IMR-90 (cell line): ENCODE measurements around the gene EEF2K. TPM values are rescaled to one million over a fixed set of nuclear protein-coding genes. Genes with fewer than 3 reads are reported as not detected.

Source experiments
- ATAC-seq: fragments of 200-7000 bp; cut with Tn5 transposase; 2 replicates; pipeline ENCODE4 v1.9.1; 2020; ENCODE audit warnings: low read depth, mild to moderate bottlenecking, moderate library complexity
- BruUV-seq: library from RNA; stranded (reverse); fragments of 400-500 nt; replicated peaks from 2 replicates; lab custom pipeline; 2021; lab: Mats Ljungman, UMichigan
- CTCF ChIA-PET: fragments of 300-600 bp; formaldehyde crosslinking; extraction: SDS; loops from one replicate; lab custom pipeline; 2021; ENCODE audit warnings: antibody characterized with exemption; lab: Yijun Ruan, JAX
- POLR2A ChIA-PET: fragments of 300-600 bp; sonication (Branson Sonifier 250); formaldehyde crosslinking; loops from one replicate; lab custom pipeline; 2022; ENCODE audit warnings: antibody characterized with exemption; ENCODE audit not compliant: unreplicated experiment; lab: Charles Lee
- DNase-seq: peaks from one replicate; pipeline ENCODE4 v3.0.0; 2013
- H2AFZ ChIP-seq: replicated peaks from 2 replicates; pipeline ENCODE3; 2013; ENCODE audit warnings: low read length, mild to moderate bottlenecking; ENCODE audit not compliant: poor library complexity
- H2AK5ac ChIP-seq: 2 replicates; pipeline ENCODE4 v1.6.1; 2013; ENCODE audit warnings: low read depth, low read length, inconsistent platforms
- H2AK9ac ChIP-seq: replicated peaks from 2 replicates; pipeline ENCODE3; 2013; ENCODE audit warnings: mild to moderate bottlenecking, low read depth, low read length, moderate library complexity; ENCODE audit not compliant: poor library complexity
- H2BK120ac ChIP-seq: 2 replicates; pipeline ENCODE4 v1.6.1; 2013; ENCODE audit warnings: low read depth, low read length, inconsistent platforms
- H2BK15ac ChIP-seq: 3 replicates; pipeline ENCODE4 v1.6.1; 2013; ENCODE audit warnings: low read depth, low read length, inconsistent platforms
- H2BK20ac ChIP-seq: 2 replicates; pipeline ENCODE4 v1.6.1; 2013; ENCODE audit warnings: low read depth, mild to moderate bottlenecking, inconsistent platforms, low read length, moderate library complexity
- H2BK5ac ChIP-seq: 2 replicates; pipeline ENCODE4 v1.6.1; 2013; ENCODE audit warnings: mild to moderate bottlenecking, low read depth, low read length, inconsistent platforms; ENCODE audit not compliant: poor library complexity, severe bottlenecking
- H3K14ac ChIP-seq: replicated peaks from 2 replicates; pipeline ENCODE4 v1.6.1; 2013; ENCODE audit warnings: low read depth, low read length, inconsistent platforms
- H3K18ac ChIP-seq: 2 replicates; pipeline ENCODE4 v1.6.1; 2013; ENCODE audit warnings: low read depth, low read length, control low read depth
- H3K23ac ChIP-seq: 2 replicates; pipeline ENCODE4 v1.6.1; 2013; ENCODE audit warnings: low read depth, low read length, inconsistent platforms
- H3K27ac ChIP-seq: 2 replicates; pipeline ENCODE4 v1.5.1; 2013; ENCODE audit warnings: mild to moderate bottlenecking, control low read depth, low read length; ENCODE audit not compliant: insufficient read depth
- H3K27me3 ChIP-seq: 2 replicates; pipeline ENCODE4 v1.6.1; 2013; ENCODE audit warnings: low read length; ENCODE audit not compliant: control insufficient read depth, insufficient read depth
- H3K36me3 ChIP-seq: 2 replicates; pipeline ENCODE4 v1.6.1; 2013; ENCODE audit warnings: low read length, mixed read lengths; ENCODE audit not compliant: control insufficient read depth, insufficient read depth
- H3K4ac ChIP-seq: 2 replicates; pipeline ENCODE4 v1.6.1; 2013; ENCODE audit warnings: low read depth, low read length, inconsistent platforms
- H3K4me1 ChIP-seq: 2 replicates; pipeline ENCODE4 v1.6.1; 2013; ENCODE audit warnings: low read length, mixed read lengths; ENCODE audit not compliant: control insufficient read depth, insufficient read depth
- H3K4me2 ChIP-seq: 2 replicates; pipeline ENCODE4 v1.6.1; 2013; ENCODE audit warnings: low read depth, mild to moderate bottlenecking, control low read depth, low read length, moderate library complexity
- H3K4me3 ChIP-seq: 2 replicates; pipeline ENCODE4 v1.5.1; 2013; ENCODE audit warnings: low read depth, mild to moderate bottlenecking, control low read depth, low read length, moderate library complexity; ENCODE audit not compliant: insufficient read depth
- H3K56ac ChIP-seq: 2 replicates; pipeline ENCODE4 v1.6.1; 2013; ENCODE audit warnings: low read length, inconsistent platforms; ENCODE audit not compliant: insufficient read depth; ENCODE audit errors: extremely low read depth
- H3K79me1 ChIP-seq, 2 experiments: 2 replicates each; pipeline ENCODE4 v1.6.1; 2013; ENCODE audit warnings: low read length in 2 of 2, inconsistent platforms in 1 of 2, low read depth in 1 of 2
- H3K9ac ChIP-seq: 2 replicates; pipeline ENCODE4 v1.6.1; 2013; ENCODE audit warnings: low read depth, low read length, control low read depth
- H3K9me1 ChIP-seq: 2 replicates; pipeline ENCODE4 v1.6.1; 2013; ENCODE audit warnings: low read length, inconsistent platforms; ENCODE audit not compliant: insufficient read depth
- H3K9me3 ChIP-seq: 2 replicates; pipeline ENCODE4 v1.6.1; 2013; ENCODE audit warnings: low read length; ENCODE audit not compliant: control insufficient read depth, insufficient read depth
- H4K20me1 ChIP-seq: 2 replicates; pipeline ENCODE4 v1.6.1; 2013; ENCODE audit warnings: low read length, inconsistent platforms; ENCODE audit not compliant: insufficient read depth
- H4K5ac ChIP-seq: 2 replicates; pipeline ENCODE4 v1.6.1; 2013; ENCODE audit warnings: mild to moderate bottlenecking, low read depth, low read length, control low read depth
- H4K8ac ChIP-seq, 2 experiments: 2 replicates each; pipeline ENCODE4 v1.6.1; 2013; ENCODE audit warnings: low read depth in 2 of 2, low read length in 2 of 2, control low read depth in 1 of 2, inconsistent platforms in 1 of 2
- H4K91ac ChIP-seq: 2 replicates; pipeline ENCODE4 v1.6.1; 2013; ENCODE audit warnings: low read depth, low read length, inconsistent platforms; ENCODE audit not compliant: insufficient read depth
- CEBPB ChIP-seq: IDR thresholded peaks from 2 replicates; pipeline ENCODE4 v1.6.1; 2012; ENCODE audit warnings: low read depth, low read length, improper control_type of control experiment
- ELK1 ChIP-seq: fragments of 150-350 bp; IDR thresholded peaks from 2 replicates; pipeline ENCODE4 v1.6.1; 2016; ENCODE audit warnings: low read depth, mild to moderate bottlenecking, low read length, moderate library complexity, borderline replicate concordance
- MAZ ChIP-seq: IDR thresholded peaks from 2 replicates; pipeline ENCODE4 v1.6.1; 2012; ENCODE audit warnings: low read depth, mild to moderate bottlenecking, low read length, improper control_type of control experiment, moderate library complexity, borderline replicate concordance
- MXI1 ChIP-seq: IDR thresholded peaks from 2 replicates; pipeline ENCODE4 v1.6.1; 2012; ENCODE audit warnings: low read depth, mild to moderate bottlenecking, low read length, moderate library complexity, borderline replicate concordance
- NFE2L2 ChIP-seq: fragments of 150-350 bp; IDR thresholded peaks from 2 replicates; pipeline ENCODE4 v1.6.1; 2016; ENCODE audit warnings: low read depth, mild to moderate bottlenecking, low read length
- RAD21 ChIP-seq: IDR thresholded peaks from 2 replicates; pipeline ENCODE4 v1.6.1; 2012; ENCODE audit warnings: low read length, improper control_type of control experiment
- RCOR1 ChIP-seq: IDR thresholded peaks from 2 replicates; pipeline ENCODE4 v1.6.1; 2012; ENCODE audit warnings: mild to moderate bottlenecking, low read length, improper control_type of control experiment; ENCODE audit not compliant: insufficient replicate concordance
- USF2 ChIP-seq: fragments of 150-350 bp; IDR thresholded peaks from 2 replicates; pipeline ENCODE4 v1.6.1; 2017; ENCODE audit warnings: mild to moderate bottlenecking, antibody characterized with exemption, low read length, low read depth
- WGBS, 2 experiments: methylation state at CpG; one replicate each; pipeline versions ENCODE4 v1.1.5 to v1.1.7; 2013; ENCODE audit warnings: missing lambda C conversion rate in 2 of 2; ENCODE audit not compliant: insufficient read length in 1 of 2; ENCODE audit errors: extremely low coverage in 2 of 2; 5-methylcytosine and 5-hydroxymethylcytosine counted together
- dilution Hi-C: fragments of 300-500 bp; cut with HindIII; formaldehyde crosslinking; loops from one replicate; pipeline ENCODE4 v1.14.3; 2018; ENCODE audit warnings: low sequenced_read_pairs; ENCODE audit not compliant: unreplicated experiment
- in situ Hi-C: fragments of 300-500 bp; cut with MboI; formaldehyde crosslinking; loops from 3 replicates; pipeline ENCODE4 v1.14.3; 2019; ENCODE audit warnings: low sequenced_read_pairs, inconsistent platforms, mixed read lengths
- intact Hi-C: fragments of 100-400 bp; cut with micrococcal nuclease; formaldehyde crosslinking; loops from 2 replicates; pipeline ENCODE4 v1.10.0; 2022
- polyA plus RNA-seq, 3 experiments: library from polyadenylated mRNA; depleted of rRNA; stranded (reverse); fragments of >200 nt; gene quantifications; 2 replicates each; pipeline ENCODE4 v1.2.3, GENCODE V29; 2012; ENCODE audit warnings: low replicate concordance in 1 of 3
- total RNA-seq: library from RNA; depleted of rRNA; stranded (reverse); fragments of >200 nt; gene quantifications from 2 replicates; pipeline ENCODE4 v1.2.3, GENCODE V29; 2012

Gene EEF2K
- total and polyA plus RNA-seq, 2 of the 4 experiments (the other 2 are of a cell fraction) = 9.7 to 16.5 TPM

GRCh38 chr16:22205577-22206012, 483 bp upstream of the EEF2K start (continued):
- no peak for TF ChIP-seq RAD21

- CTCF ChIA-PET = interaction anchor here (2.3 kb wide), 1 partner anchor 94 kb away, joined by 7 read pairs; no protein-coding TSS in a partner anchor
- Histone ChIP-seq H3K14ac (peak overlapping the region; percentile 71), H3K9me1 (peaks cover 6% of the 10 kb centered on the region), H3K4ac (peak overlapping the region; percentile 68), H3K4me2 (peak overlapping the region; percentile 82), H3K9ac (peak overlapping the region; percentile 73), H2BK120ac (no peak overlapping the region), H3K27ac (peak overlapping the region; percentile 71), H3K36me3 (peaks cover 3% of the 10 kb centered on the region; the same call in 1 of the 2 replicates), H2BK5ac (peak overlapping the region; percentile 63), H4K91ac (peak overlapping the region; percentile 1; the same call in 1 of the 2 replicates), H3K9me3 (no peaks in the 10 kb centered on the region), H3K79me1 (peaks cover 24 to 54% of the 10 kb centered on the region in 2 experiments), H4K20me1 (peaks cover 35% of the 10 kb centered on the region), H3K23ac (peak overlapping the region; percentile 44), H3K56ac (peak overlapping the region; percentile 78), H2AK5ac (peak overlapping the region; percentile 9; the same call in 1 of the 2 replicates), H3K4me3 (peak overlapping the region; percentile 73), H3K27me3 (no peaks in the 10 kb centered on the region), H4K5ac (no peak overlapping the region), H2AFZ (peak overlapping the region; percentile 96), H4K8ac (peak overlapping the region in 1 of 2 experiments; percentile 24; a peak in 1 of 4 replicates), H3K4me1 (peaks cover 7% of the 10 kb centered on the region; the same call in 1 of the 2 replicates), H2AK9ac (peak overlapping the region; percentile 83), H2BK20ac (no peak overlapping the region), H3K18ac (peak overlapping the region; percentile 3; the same call in 1 of the 2 replicates), H2BK15ac (no peak overlapping the region)
- 2% methylated on average over 14 of the region's 35 CpGs; no CpG with 5 or more reads in 1 of the 2 experiments for WGBS, 2 experiments
- intact Hi-C loops = loop anchor here (1.0 kb wide), 2 partner anchors 8 to 90 kb away; partner anchors contain the start of gene POLR3E
- TF ChIP-seq CEBPB = no peak
- peak; percentile 81 for TF ChIP-seq RCOR1
- TF ChIP-seq MAZ = 0 out of 2 replicates have a peak, but pooled peaks have one; percentile 24
- TF ChIP-seq NFE2L2 = no peak
- TF ChIP-seq USF2 = no peak
- TF ChIP-seq MXI1 = 0 out of 2 replicates have a peak, but pooled peaks have one; percentile 11
- TF ChIP-seq ELK1 = no peak
- dilution Hi-C loops = no loop called here
- DNase-seq (peak; percentile 57), ATAC-seq (peak; percentile 42)
- POLR2A ChIA-PET = interaction anchor here (0.6 kb wide), 1 partner anchor 1307 kb away, joined by 6 read pairs; the partner anchor contains the start of genes DCUN1D3 and LYRM1
- no TSS peak for BruUV-seq
- in situ Hi-C loops = no loop called here
These were observed 1.0 kb downstream of the EEF2K start for GRCh38 chr16:22206842-22207714.
